NCI-H2081 (cell line): ENCODE measurements around the gene ATF6B.

Source experiments
- DNase-seq, 2 experiments: peaks; one replicate each; lab custom pipeline; 2025; lab: John Stamatoyannopoulos, UW

ATF6B gene

DNA sequence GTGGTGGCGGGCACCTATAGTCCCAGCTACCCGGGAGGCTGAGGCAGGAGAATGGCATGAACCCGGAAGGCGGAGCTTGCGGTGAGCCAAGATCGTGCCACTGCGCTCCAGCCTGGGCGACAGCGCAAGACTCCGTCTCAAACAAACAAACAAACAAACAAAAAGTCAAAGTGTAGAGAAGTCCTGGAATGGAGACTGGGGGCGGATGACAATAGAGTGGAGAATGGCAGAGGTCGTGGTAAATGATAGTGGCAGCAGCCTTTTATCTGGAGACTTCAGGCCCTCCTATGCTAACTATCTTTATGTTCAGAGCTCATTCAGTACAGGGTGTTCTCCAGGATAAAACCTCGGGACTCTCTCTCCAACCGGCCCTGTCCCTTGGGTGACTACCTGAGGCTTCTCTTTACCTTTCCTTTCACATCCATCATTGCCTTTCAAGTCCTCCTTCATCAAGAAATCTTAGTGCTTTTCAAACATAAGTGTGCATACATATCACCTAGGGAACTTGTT lies 3.4 kb upstream of the ATF6B start:
- no peak for DNase-seq

DNA sequence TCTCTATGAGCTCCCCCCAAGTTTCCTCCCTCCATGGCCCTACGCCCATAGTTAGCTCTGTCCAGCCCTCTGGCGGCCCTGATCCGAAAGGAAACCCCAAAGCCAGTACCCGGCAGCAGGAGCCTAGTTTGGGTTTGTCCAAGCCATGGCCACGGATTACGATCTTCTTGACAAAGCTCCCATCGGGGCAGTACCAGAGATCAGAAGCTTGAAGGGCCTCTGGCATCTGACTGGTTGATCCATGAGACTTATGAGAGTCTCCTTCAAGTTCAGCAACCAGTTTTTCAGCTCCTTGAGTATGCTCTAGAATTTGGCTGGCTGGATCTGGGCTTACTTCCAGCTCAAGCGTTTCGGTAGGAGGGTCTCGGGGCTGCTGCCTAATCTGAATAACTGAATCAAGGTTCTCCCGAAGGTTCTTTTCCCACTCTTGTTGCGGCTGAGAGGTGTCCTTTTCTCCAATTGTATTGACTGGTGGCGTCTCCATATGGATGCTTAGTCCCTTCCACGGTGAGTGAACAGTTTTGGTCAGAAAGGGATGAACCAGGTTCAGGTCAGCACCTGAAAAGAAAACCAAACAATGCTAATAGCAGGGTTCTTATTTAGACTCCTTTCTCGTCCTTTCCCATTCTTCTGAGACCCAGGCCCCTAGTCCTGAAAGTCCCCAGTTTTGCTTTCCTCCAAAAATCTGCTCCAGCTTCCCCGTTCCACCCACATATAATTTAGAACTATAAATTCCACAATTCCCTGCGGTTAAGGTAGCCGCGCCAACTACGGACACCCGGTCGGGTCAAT lies 1.4 kb upstream of the ATF6B start:
- no peak for DNase-seq

DNA sequence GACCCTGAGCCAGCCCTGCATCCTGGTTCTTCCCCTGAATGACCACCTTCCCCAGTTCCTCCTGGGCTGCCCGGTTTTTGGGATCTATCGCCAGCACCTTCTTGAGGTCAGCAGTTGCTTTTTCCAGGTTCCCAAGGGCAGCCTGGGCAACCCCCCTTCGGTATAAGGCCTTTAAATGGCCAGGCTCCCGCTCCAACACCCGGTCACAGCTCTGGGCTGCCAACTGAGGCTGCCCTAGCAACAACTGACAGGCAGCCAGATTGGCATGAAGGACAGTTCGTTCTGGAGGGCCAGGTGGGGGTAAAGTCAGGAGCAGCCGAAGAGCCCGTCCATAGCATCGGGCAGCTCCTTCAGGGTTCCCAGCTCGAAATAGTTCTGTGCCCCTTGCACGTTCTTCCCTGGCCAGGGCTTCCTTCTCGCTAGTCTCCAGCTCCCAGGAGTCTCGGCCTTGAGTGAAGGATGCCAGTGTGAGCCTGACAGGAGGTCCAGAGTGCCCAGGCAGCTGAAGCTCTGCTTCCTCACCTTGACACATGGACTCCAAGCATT lies 778 bp upstream of the ATF6B start:
- no peak for DNase-seq

DNA sequence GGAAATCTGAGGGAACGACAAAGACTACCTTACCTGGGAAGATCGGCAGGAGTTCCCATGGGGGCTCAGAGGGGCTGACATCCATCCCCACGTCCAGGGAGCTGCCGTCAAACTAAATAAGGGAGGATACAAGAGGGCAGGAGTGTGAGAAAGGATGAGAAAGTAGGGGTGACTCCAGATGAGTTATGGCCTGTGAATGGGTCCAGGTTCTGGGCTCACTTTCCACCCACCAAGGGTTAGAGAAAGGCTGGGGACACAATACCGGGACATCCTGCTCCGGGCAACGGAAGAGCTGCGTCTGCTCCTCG lies 683 bp downstream of the ATF6B start:
- no peak for DNase-seq

DNA sequence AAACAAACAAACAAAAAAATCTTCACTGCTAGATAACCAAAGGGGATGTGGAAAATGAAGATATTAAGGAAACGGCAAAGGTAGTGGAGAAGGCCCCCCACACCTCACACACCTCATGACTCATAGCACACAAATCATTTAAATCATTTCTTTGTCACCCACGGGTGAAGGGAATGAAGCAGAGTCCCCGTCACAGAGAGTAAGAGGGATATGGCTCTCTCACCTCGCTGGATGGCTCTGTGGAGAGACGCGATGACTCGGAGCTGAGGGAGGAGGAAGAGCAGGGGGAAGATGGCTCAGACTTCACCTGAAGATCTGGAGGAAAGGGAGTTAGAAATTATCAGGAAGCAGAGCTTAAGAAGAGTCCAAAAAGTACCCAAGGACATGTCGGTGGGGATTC lies 1.2 kb downstream of the ATF6B start:
- DNase-seq = no peak

DNA sequence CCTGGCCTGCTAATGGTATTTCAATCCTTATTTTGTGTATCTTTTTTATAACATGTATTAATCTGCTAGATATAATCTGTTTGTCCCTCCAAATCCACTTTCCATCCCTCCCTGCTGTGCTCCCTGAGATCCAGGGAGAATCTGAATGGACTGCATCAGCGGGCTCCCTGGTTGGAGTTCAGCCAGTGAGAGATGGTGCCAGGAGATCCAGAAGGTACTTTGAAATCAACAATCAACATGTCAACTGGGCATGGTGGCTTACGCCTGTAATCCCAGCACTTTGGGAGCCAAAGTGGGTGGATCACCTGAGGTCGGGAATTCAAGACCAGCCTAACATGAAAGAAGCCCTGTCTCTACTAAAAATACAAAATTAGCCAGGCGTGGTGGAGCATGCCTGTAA lies 4.4 kb downstream of the ATF6B start:
- no peak for DNase-seq

DNA sequence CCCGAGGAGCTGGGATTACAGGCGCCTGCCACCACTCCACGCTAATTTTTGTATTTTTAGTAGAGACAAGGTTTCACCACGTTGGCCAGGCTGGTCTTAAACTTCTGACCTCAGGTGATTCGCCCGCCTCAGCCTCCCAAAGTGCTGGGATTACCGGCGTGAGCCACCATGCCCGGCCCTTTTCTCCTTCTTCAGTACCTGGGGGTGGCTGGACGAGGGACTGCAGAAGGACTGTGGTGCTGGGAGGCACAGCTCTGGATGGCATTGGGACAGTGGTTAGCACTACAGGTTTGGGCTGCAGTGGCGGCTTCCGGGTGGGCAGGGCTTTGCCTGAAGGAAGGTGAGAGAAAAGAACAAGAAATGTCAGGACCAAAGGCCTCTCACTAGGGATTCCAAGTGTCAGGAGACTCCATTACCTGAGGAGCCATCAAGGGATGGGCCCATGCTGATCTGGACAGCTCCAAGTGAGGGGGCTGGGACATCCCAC lies 7.4 kb downstream of the ATF6B start:
- DNase-seq = no peak

DNA sequence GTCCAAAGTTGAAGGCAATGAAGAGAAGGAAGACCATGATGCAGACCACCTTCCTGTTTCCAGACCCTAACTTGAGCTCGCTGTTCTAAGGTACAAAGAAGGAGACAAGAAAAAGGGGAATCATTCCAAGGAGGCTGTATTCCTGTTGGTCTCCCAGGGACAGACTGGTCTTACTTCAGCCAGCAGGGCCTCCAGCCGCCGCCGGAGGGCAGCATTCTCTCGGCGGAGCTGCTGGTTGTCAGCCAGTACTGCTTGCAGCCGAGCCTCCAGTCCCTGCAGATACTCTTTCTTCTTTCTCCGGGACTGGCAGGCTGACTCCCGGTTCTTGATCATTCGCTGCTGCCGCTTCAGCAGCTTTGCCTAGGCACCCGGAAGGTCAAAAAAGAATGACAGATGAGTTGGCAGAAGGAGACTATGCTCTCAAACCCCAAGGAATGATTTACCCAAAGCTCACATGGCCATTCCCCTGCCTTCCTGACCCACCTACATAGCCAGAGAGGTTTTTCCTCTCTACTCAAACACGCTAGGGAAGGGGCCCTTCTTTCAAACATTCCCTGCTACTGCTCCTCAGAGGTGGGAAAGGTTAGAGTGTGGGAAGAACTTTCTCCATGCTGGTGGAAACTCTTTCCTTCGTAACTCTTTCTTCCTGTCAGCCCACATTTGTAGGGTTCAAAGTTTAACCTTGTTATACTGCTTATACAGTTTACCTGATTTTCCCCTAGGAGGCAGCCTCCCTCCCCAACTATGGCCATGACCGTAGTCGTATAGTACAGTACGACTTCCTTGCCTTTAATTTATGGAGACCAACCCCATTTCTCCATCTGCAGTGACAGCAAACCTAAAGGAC lies 9.0 kb downstream of the ATF6B start:
- peak; percentile 57 to 72 for DNase-seq

DNA sequence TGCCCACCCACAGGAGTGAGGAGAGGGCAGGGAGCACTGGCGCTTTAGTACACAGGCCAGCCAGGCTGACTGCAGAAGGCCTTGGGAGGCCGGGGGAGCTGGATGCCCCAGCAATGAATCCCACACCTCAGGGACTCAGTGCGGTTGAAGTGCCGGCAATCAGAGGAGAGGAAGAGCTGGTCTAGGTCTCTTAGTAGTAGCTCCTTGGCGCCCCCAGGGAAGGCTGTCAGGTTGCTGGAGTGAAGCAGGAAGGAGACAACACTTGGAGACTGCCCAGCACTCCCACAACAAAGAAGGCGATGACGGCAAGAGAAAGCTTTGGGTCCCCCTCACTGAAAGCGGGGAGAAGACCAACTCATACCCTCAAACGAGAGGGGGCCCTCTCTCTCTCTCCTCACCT lies 10.6 kb downstream of the ATF6B start:
- no peak for DNase-seq

DNA sequence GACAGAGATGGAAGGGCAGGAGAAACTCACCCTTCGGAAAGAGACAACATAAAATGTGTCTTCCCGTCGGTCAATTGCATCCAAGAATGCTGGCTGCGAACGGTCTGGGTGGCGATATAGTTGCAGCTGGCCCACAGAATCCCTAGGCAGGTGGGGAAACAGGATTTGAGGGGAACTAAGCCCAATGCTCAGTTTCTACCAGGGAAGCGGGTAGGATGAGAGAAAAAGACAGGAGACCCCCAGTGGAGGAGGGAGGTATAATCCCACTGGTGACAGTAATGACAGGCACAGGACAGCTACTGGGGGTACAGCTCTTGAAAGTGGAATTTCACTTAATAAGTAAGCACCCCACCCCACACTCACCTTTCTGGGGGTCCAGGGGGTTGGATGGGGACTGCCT lies 11.4 kb downstream of the ATF6B start:
- DNase-seq = no peak

DNA sequence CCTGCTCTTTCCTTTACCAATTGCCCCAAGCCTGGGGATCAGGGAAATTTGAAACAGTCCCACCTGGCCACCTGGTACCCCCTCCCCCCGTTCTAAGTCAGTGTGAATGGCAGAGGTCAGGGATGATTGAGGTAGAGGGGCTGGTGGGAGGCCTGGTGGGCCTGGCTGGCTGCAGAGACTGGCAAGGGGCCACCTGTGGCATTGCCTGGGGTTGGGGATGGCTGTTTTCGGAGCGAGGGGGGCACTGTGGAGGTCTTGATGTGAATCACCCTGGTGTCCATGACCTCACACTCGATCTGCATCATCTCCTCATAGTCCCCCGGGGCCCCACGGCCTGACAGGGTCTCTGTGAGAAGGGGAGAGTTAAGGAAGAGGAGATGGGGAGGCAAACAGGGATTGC lies 12.4 kb downstream of the ATF6B start:
- no peak for DNase-seq

DNA sequence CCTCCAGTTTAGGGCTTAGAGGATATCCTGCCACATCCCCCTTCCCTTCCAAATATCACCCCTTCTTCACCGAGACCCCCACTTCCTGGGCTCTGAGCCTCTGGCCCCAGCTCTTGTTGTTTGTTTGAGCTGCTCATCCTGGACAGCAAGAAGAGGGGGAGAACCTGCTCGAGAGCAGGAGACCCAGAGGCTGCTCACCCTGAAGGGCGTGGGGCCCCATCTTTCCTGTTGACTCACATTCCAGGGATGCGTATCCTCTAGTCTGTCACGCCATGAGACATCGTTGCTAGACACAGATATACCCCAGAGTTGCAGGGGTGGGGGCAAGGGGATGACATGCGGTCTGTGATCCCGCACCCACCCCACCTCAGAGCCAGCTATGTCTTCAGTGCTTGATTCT lies 13.2 kb downstream of the ATF6B start:
- DNase-seq = no peak

DNA sequence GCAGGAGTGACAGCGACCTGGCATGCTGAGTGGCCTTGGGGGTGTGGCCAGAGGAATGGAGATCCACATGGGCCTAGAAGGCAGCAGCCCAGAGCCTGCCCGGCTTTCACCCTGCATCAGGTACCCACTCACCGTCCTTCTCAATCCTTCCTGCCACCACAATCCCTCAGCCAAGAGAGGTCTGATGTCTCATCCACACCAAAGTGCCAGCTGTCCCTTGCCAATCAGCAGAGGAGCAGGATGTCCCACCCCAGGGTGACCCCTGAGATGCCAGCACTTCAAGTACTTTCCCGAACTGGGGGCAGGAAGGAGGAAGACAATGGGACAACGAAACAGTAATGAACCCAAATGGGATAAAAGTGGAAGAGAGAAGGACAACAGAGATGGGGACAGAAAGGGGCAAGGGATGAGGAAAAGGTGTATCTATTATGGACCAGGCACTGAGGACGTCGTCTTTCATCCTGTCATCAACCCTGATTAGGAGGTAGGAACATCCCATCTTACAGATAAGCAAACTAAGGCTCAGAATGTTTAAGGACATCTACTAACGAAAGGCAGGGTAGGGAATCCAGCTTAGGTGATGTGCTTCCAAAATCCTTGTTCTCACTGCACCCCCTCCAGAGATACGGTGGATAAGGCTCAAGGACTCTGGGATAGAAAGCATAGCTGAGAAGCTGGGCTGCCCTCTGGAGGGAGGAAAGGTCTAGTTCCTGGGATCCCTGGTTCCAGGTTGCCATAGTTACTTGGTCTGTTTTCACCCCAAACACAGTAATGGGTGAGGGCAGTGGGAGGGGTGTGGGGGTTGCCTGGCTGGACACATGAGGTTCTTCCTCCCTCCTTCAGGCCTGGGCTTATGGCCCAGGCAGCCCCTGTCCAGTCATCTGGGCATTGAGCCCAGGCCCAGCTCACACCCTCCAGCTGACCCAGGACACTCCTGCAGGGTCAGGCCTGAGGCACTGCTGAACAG lies 14.4 kb downstream of the ATF6B start:
- no peak for DNase-seq

DNA sequence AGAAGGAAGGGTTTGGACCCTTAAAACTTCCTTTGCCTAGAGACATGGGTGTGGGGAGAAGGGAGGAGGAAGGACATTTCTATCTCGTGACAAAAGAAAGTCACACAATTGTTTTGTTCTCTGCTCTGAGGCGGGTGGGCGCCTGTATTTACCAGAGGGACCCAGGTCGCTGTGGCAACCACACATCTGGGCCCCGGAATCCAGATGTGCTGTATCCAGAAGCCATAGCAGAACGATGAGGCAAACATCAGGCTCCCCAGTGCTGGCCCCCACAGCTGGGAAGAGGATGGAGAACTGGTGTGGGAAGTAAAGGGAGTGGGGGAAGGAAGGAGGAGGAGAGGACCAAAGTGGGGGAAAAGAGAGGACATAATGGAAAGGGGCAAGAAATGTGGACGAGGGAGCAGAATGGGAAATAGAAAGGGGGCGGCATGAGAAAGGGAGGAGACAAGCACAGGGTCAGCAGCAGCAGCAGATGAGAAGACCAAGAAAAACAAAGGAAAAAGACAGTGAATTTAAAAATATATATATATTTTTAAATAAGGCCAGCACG lies 15.5 kb downstream of the ATF6B start:
- no peak for DNase-seq

DNA sequence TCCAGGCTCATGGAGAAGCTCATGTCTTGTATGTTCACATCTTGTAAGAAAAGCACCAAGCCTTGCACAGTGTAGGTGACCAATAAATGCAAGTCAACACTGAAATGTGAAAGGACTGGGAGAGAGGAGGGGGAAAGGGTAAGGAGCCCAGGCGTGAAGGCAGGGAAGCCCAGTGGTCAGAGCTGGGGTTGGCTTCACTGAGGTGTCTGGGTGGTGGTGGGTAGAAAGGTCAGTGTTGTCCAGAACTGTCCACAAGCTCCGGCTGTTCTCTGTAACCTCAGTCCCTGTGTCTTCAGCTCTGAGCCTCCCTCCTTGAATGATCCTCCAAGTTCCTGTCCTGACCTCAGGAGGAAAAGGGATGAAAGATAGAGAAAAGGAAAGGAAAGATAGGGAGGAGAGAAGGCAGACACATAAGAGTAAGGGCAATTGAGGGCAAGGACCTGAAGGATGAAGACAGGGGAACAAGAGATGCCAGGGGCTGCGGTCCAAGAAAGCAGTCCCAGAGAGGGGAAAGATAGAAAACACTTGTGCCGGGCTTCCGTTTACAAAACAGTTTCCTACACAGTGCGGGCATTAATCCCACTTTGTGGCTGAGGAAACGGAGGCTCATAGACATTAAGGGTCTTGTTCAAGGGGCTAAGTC lies 16.5 kb downstream of the ATF6B start:
- no peak for DNase-seq

DNA sequence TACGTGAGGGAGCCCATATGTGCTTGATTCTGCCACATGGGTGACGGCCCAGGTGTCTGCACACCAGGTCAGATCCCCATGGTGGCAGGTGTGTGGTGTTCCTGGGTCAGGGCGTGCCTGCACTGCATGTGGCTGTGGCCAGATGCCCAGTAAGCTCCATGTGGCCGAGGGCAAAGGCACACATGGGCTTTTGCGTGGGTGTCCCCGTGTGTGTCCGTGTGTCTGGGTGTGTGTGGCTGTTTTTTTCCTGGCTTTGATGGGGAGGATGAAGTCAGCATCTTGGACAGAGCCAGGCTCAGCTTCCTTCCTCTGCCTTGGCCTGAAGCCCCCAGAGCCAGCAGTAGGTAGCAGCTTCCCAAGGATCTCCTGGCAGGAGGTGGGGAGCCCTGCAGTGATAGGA lies 17.4 kb downstream of the ATF6B start:
- no peak for DNase-seq

DNA sequence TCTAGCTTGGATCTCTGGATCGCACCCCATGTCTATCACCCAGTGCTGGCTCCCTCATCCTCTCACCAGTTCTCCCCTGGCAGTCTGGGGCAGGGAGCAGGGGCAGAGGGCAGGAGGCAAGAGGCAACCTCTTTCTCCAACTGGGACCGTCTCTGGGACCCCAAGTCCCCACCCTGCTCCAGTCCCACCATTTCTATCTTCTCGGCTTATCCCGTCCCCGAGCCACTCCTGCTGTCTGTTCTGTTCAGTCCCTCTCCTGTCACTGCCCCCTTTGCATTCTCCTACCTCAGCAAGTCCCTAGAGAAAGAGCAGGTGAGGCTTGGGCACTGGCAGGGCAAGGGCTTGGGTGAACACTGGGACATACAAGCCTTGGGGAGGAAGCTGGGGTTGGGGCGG lies 18.3 kb downstream of the ATF6B start:
- no peak for DNase-seq

DNA sequence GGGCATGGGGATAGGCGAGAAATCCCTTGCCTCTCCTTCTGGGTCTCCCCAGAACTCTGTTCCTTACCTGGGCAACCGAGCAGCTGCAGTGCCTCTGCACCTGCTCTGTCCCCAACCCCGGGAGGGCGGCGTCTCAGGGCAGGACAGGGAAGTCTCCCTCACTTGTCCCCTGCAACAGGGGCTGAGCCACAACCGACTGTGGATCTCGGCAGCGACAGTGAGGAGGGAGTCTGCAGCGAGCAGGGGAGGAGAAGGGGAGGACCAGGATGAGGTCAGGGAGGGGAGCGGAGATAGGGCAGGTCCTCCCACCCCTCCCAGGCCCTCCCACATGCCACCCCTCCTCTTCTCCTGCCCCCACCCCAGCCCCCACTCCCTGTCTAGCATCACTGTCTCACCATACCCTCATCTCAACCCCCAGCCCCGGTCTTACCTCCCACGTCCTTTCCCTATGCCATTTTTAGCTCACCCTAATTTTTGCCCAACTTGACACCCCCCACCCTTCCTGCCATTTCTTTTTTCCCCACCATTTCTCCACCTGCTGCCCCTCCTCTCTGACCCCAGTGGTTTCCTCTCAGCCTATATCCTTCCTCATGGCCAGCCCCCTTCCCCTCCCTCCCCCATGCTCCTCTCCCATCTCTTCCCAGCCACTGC lies 18.8 kb downstream of the ATF6B start, which contains the start of gene TNXB:
Gene TNXB (minus strand): TSS at position 225 of the 651 bp plus-strand sequence. CDS start 11,140 bp downstream, outside the sequence.
- no peak for DNase-seq

DNA sequence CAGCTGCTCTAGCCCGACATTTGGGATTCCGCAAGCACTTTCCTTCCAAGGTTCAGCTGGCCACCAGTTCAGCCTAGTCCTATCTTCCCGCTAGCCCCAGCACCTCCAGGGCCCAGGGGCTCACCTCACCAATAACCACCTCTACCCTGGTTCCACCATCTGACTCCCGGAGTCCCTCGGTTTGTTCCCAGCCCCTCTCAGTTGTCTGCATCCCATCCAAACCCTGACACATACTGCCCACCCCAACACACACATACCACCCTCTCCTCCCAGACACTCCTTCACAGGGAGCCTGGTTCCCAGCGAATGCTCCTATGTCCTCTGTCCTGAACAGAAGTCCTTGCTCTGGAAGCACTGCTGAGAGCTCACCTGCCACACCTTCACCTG lies 19.3 kb downstream of the ATF6B start:
- no peak for DNase-seq

DNA sequence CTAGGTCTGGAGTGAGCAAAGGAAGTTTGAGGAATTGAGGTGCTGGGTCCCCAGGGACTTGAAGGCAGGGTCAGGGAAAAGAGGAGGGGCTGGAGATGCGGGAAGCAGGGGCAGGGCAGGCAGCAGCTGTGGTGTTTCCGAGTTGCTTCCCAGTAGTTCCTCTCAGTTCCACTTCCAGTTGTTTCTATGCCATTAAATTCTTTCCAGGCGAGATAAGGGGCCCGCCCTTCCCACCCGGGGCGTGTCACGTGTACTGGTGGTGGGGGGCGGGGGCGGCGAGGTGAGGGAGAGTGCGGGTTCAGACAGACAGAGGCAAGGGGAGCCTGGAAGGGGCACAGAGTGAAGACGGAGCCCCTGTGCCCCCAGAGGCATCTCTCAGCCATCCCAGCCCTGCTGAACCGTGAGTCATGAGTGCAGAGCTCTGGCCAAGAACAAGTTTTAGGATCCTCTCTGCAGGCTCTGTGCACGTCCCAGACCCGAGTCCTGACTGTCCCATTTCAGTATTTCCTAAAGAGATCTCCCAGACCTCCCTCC lies 19.9 kb downstream of the ATF6B start:
- DNase-seq = no peak
